ENCODE data around the gene TMEM163.

The TMEM163 gene

DNA sequence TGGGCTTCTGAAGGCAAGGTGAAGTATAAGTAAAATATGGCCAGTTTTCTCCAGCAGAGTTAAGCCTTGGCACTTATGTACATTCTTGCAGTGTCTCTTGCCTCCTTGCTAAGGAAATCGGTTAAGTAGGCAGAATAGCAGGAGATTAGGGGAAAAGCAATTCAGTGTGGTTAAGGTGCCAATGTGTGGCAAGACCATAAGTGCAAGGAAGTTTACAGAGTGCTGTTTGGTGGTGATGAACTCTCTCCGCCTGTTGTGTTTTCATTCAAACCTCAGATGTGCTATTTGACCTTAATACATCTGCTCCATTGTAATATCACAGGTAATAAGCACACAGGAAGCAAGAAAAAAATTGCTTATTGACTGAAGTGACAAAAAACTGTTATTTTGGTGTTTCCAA lies 308.8 kb downstream of the TMEM163 start:
- FAIRE-seq (no peak), DNase-seq (ENCODE audit: insufficient read length, low spot score) (no peak)
- no peak for TF ChIP-seq PAX5 (IDR thresholded peaks at IDR 0.05; ENCODE audit: insufficient read depth, low read length, severe bottlenecking)
- TF ChIP-seq SPI1 (IDR thresholded peaks at IDR 0.05; ENCODE audit: low read depth, low read length), result no peak
- TF ChIP-seq TAF1 (IDR thresholded peaks at IDR 0.05; ENCODE audit: low read depth, low read length), result no peak
- no peak for TF ChIP-seq POLR2AphosphoS5 (IDR thresholded peaks at IDR 0.05; ENCODE audit: low read depth, low read length)
- no peak for TF ChIP-seq POU2F2 (IDR thresholded peaks at IDR 0.05; ENCODE audit: low read depth, low read length)
- no peak for TF ChIP-seq POLR2A (IDR thresholded peaks at IDR 0.05; ENCODE audit: low read depth, low read length)

DNA sequence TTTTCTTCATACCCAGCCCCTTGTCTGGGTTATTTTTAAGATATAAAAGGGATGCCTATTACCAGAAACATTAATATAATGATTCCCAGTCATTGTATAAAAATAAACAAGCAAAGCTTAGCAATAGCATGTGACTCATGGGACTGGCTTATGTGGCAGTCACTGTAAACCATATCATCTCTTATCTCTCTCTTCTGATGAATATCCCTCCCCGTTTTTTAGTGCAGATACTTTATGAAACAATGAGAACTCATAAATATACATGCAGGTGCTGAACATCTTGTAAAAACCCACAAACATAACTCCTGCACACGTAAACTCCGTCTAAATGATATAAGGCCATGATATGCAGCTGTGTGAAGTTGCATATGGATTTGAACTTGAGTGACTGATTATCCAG lies 310.0 kb downstream of the TMEM163 start:
- no peak for FAIRE-seq
- no peak for DNase-seq (ENCODE audit: insufficient read length, low spot score)
- TF ChIP-seq PAX5 (IDR thresholded peaks at IDR 0.05; ENCODE audit: insufficient read depth, low read length, severe bottlenecking) (no peak), TAF1 (IDR thresholded peaks at IDR 0.05; ENCODE audit: low read depth, low read length) (no peak)

GRCh38 chr2:134408386-134408785 lies 310.4 kb downstream of the TMEM163 start:
- no peak for FAIRE-seq
- TF ChIP-seq TAF1 (IDR thresholded peaks at IDR 0.05; ENCODE audit: low read depth, low read length) (no peak), POLR2A (IDR thresholded peaks at IDR 0.05; ENCODE audit: low read depth, low read length) (no peak), POLR2AphosphoS5 (IDR thresholded peaks at IDR 0.05; ENCODE audit: low read depth, low read length) (no peak), POU2F2 (IDR thresholded peaks at IDR 0.05; ENCODE audit: low read depth, low read length) (no peak), SPI1 (IDR thresholded peaks at IDR 0.05; ENCODE audit: low read depth, low read length) (no peak), PAX5 (IDR thresholded peaks at IDR 0.05; ENCODE audit: insufficient read depth, low read length, severe bottlenecking) (no peak)
- DNase-seq (ENCODE audit: insufficient read length, low spot score), result no peak

- FAIRE-seq (no peak), DNase-seq (ENCODE audit: insufficient read length, low spot score) (no peak)
- TF ChIP-seq PAX5 (IDR thresholded peaks at IDR 0.05; ENCODE audit: insufficient read depth, low read length, severe bottlenecking) (no peak), POU2F2 (IDR thresholded peaks at IDR 0.05; ENCODE audit: low read depth, low read length) (no peak), POLR2A (IDR thresholded peaks at IDR 0.05; ENCODE audit: low read depth, low read length) (no peak), SPI1 (IDR thresholded peaks at IDR 0.05; ENCODE audit: low read depth, low read length) (no peak), POLR2AphosphoS5 (IDR thresholded peaks at IDR 0.05; ENCODE audit: low read depth, low read length) (no peak), TAF1 (IDR thresholded peaks at IDR 0.05; ENCODE audit: low read depth, low read length) (no peak)
Measured at GRCh38 chr2:134407154-134407890, 311.5 kb downstream of the TMEM163 start.

GRCh38 chr2:134406736-134407135 lies 312.1 kb downstream of the TMEM163 start:
- TF ChIP-seq SPI1 (IDR thresholded peaks at IDR 0.05; ENCODE audit: low read depth, low read length) (no peak), PAX5 (IDR thresholded peaks at IDR 0.05; ENCODE audit: insufficient read depth, low read length, severe bottlenecking) (no peak), POU2F2 (IDR thresholded peaks at IDR 0.05; ENCODE audit: low read depth, low read length) (no peak), TAF1 (IDR thresholded peaks at IDR 0.05; ENCODE audit: low read depth, low read length) (no peak), POLR2A (IDR thresholded peaks at IDR 0.05; ENCODE audit: low read depth, low read length) (no peak), POLR2AphosphoS5 (IDR thresholded peaks at IDR 0.05; ENCODE audit: low read depth, low read length) (no peak)
- no peak for FAIRE-seq
- DNase-seq (ENCODE audit: insufficient read length, low spot score), result no peak

DNA sequence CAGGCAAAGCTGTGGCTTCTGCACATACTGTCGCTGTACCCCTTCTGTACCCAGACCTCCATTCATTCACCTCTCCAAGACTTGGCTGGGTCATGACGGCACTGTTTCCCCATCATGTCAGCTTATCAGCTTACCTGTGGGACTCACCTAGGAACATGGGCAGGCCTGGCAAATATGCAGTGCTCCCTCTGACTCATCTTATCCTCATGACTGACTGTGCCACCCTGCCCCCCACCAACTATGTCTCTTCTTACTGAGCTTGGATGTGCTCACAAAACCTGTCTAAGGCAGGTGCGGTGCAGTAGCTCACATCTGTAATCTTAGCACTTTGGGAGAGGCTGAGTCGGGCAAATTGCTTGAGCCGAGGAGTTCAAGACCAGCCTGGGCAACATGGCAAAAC lies 312.5 kb downstream of the TMEM163 start:
- DNase-seq (ENCODE audit: insufficient read length, low spot score), result no peak
- FAIRE-seq, result no peak
- TF ChIP-seq POU2F2 (IDR thresholded peaks at IDR 0.05; ENCODE audit: low read depth, low read length) (no peak), SPI1 (IDR thresholded peaks at IDR 0.05; ENCODE audit: low read depth, low read length) (no peak), TAF1 (IDR thresholded peaks at IDR 0.05; ENCODE audit: low read depth, low read length) (no peak), POLR2AphosphoS5 (IDR thresholded peaks at IDR 0.05; ENCODE audit: low read depth, low read length) (no peak), POLR2A (IDR thresholded peaks at IDR 0.05; ENCODE audit: low read depth, low read length) (no peak), PAX5 (IDR thresholded peaks at IDR 0.05; ENCODE audit: insufficient read depth, low read length, severe bottlenecking) (no peak)
